DND-41 (cell line): Measurements from ENCODE around the gene BCAS3.

Experiments
- CTCF ChIP-seq: IDR thresholded peaks from 2 replicates; pipeline ENCODE4 v1.5.1; 2012; ENCODE audit warnings: borderline replicate concordance, low read length, moderate library complexity, mild to moderate bottlenecking; ENCODE audit not compliant: poor library complexity, severe bottlenecking; ENCODE audit errors: extremely low read depth
- EZH2 ChIP-seq: IDR thresholded peaks from 3 replicates; pipeline ENCODE4 v1.6.1; 2012; ENCODE audit warnings: borderline replicate concordance, low read depth, mild to moderate bottlenecking, moderate library complexity, low read length, inconsistent platforms; ENCODE audit not compliant: severe bottlenecking

- no peak for TF ChIP-seq EZH2
- TF ChIP-seq CTCF: no peak
Measured at GRCh38 chr17:60685437-60685836, 7.8 kb downstream of the BCAS3 start.
